ENCODE data around the gene STPG1. TPM values are rescaled to one million over a fixed set of nuclear protein-coding genes. Genes with fewer than 3 reads are reported as not detected.
A peak's percentile ranks its signal among the peaks of the same experiment; 100 is the strongest.

STPG1 gene
- total and polyA plus RNA-seq, 9 of the 15 experiments (the other 6 are each of a cell fraction or from before 2014, with no cell fraction given): 5.0 to 11.9 (median 8.3) TPM

DNA sequence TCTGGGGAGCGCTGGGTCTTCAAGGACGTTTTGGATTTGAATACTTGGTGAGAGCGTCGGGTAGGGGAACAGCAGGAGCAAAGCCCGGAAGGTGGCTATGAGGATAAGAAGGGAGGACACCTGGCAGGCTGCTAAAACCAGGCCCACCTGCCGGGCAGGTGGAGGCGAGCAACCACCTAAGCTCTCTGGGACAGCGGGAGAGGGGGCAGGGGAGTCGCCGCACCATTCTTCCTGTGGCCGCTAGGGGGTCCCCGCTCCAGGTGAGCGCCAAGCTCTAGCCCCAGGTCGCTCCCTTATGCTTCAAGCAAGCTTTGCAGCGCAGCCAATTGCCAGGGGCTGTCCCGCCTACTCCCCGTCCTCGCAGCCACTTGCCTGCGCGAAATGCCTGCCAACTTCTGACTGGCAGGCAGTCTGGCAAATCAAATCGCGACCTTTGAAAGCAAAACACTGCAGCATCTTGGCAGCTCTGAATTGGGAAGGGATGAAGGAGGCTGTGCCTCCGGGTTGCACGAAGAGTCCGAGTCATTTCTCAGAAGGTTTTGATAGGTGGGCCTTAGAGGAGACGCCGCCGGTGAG is 1.8 kb upstream of the STPG1 start, which contains the start of gene NIPAL3 (continued):
- TF ChIP-seq ZHX1 (conservative IDR thresholded peaks at IDR 0.05; ENCODE audit: low read length): no peak
- TF ChIP-seq GTF2F1 (IDR thresholded peaks at IDR 0.05; ENCODE audit: low read depth, low read length): 0 out of 2 replicates have a peak, but pooled peaks have one; percentile 62
- TF ChIP-seq POLR2AphosphoS2 (IDR thresholded peaks at IDR 0.05; ENCODE audit: low read length): no peak
- TF ChIP-seq SREBF1 (IDR thresholded peaks at IDR 0.05; ENCODE audit: borderline replicate concordance, low read depth, low read length): no peak
- TF ChIP-seq MTA1 (IDR thresholded peaks at IDR 0.05; ENCODE audit: borderline replicate concordance): peak; percentile 74
- TF ChIP-seq, protein P1, sequence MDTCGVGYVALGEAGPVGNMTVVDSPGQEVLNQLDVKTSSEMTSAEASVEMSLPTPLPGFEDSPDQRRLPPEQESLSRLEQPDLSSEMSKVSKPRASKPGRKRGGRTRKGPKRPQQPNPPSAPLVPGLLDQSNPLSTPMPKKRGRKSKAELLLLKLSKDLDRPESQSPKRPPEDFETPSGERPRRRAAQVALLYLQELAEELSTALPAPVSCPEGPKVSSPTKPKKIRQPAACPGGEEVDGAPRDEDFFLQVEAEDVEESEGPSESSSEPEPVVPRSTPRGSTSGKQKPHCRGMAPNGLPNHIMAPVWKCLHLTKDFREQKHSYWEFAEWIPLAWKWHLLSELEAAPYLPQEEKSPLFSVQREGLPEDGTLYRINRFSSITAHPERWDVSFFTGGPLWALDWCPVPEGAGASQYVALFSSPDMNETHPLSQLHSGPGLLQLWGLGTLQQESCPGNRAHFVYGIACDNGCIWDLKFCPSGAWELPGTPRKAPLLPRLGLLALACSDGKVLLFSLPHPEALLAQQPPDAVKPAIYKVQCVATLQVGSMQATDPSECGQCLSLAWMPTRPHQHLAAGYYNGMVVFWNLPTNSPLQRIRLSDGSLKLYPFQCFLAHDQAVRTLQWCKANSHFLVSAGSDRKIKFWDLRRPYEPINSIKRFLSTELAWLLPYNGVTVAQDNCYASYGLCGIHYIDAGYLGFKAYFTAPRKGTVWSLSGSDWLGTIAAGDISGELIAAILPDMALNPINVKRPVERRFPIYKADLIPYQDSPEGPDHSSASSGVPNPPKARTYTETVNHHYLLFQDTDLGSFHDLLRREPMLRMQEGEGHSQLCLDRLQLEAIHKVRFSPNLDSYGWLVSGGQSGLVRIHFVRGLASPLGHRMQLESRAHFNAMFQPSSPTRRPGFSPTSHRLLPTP (IDR thresholded peaks at IDR 0.05; ENCODE audit: borderline replicate concordance, extremely low read depth, insufficient read length): peak; percentile 8
- TF ChIP-seq ZNF184 (CRISPR knock-in tag; IDR thresholded peaks at IDR 0.05): no peak
- TF ChIP-seq, protein P2, sequence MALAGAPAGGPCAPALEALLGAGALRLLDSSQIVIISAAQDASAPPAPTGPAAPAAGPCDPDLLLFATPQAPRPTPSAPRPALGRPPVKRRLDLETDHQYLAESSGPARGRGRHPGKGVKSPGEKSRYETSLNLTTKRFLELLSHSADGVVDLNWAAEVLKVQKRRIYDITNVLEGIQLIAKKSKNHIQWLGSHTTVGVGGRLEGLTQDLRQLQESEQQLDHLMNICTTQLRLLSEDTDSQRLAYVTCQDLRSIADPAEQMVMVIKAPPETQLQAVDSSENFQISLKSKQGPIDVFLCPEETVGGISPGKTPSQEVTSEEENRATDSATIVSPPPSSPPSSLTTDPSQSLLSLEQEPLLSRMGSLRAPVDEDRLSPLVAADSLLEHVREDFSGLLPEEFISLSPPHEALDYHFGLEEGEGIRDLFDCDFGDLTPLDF (CRISPR knock-in tag; IDR thresholded peaks at IDR 0.05): 0 out of 2 replicates have a peak, but pooled peaks have one; percentile 26
- TF ChIP-seq BCL6 (CRISPR knock-in tag; IDR thresholded peaks at IDR 0.05): no peak
- TF ChIP-seq KDM4B (IDR thresholded peaks at IDR 0.05; ENCODE audit: borderline replicate concordance in 2 of 2, low read depth in 1 of 2): no peak
- TF ChIP-seq, protein P3, sequence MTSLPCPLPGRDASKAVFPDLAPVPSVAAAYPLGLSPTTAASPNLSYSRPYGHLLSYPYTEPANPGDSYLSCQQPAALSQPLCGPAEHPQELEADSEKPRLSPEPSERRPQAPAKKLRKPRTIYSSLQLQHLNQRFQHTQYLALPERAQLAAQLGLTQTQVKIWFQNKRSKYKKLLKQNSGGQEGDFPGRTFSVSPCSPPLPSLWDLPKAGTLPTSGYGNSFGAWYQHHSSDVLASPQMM (CRISPR knock-in tag; IDR thresholded peaks at IDR 0.05): no peak
- TF ChIP-seq EZH2 (IDR thresholded peaks at IDR 0.05; ENCODE audit: borderline replicate concordance, low read depth, low read length): no peak
- TF ChIP-seq SMARCA5 (IDR thresholded peaks at IDR 0.05): no peak
- TF ChIP-seq ZNF239 (CRISPR knock-in tag; IDR thresholded peaks at IDR 0.05): no peak
- no peak for TF ChIP-seq MEF2D (tag; conservative IDR thresholded peaks at IDR 0.05; ENCODE audit: low read depth)
- no peak for TF ChIP-seq ZNF324 (CRISPR knock-in tag; IDR thresholded peaks at IDR 0.05)
- TF ChIP-seq SRSF3 (IDR thresholded peaks at IDR 0.05; ENCODE audit: insufficient read depth, low read length): no peak
- no peak for TF ChIP-seq DACH1 (IDR thresholded peaks at IDR 0.05; ENCODE audit: partially characterized antibody)
- no peak for TF ChIP-seq ZBTB43 (CRISPR knock-in tag; IDR thresholded peaks at IDR 0.05)
